Measurements from ENCODE around the gene KRTAP10-12.

Gene KRTAP10-12

DNA sequence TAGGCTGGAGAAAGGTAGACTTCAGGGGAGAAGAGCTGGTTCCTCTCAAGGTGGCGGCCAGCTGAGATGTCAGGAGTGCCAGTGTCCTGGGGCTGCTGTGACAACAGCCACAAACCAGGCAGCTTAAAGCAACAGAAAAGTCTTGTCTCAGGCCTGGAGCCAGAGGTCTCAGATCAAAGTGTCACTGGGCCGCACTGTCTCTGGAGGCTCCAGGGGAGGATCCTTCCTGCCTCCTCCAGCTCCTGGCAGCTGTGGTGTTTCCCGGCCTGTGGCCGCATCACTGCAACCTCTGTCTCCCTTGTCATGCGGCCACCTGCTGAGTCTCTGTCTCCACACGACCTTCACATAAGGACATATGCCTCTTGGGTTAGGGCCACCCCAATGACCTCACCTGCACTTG, 38.8 kb downstream of the KRTAP10-12 start:
- DNase-seq (ENCODE audit: low read depth) = no peak
- TF ChIP-seq, protein P1, sequence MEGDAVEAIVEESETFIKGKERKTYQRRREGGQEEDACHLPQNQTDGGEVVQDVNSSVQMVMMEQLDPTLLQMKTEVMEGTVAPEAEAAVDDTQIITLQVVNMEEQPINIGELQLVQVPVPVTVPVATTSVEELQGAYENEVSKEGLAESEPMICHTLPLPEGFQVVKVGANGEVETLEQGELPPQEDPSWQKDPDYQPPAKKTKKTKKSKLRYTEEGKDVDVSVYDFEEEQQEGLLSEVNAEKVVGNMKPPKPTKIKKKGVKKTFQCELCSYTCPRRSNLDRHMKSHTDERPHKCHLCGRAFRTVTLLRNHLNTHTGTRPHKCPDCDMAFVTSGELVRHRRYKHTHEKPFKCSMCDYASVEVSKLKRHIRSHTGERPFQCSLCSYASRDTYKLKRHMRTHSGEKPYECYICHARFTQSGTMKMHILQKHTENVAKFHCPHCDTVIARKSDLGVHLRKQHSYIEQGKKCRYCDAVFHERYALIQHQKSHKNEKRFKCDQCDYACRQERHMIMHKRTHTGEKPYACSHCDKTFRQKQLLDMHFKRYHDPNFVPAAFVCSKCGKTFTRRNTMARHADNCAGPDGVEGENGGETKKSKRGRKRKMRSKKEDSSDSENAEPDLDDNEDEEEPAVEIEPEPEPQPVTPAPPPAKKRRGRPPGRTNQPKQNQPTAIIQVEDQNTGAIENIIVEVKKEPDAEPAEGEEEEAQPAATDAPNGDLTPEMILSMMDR (IDR thresholded peaks at IDR 0.05; ENCODE audit: insufficient read depth, low read depth, low read length, missing control alignments) = no peak
- H3K4me3 ChIP-seq (ENCODE audit: low read depth, low read length) = no peak overlapping the region

- DNase-seq (ENCODE audit: low read depth) = no peak
- no peak overlapping the region for H3K4me3 ChIP-seq (ENCODE audit: low read depth, low read length)
- TF ChIP-seq, protein P1 (IDR thresholded peaks at IDR 0.05; ENCODE audit: insufficient read depth, low read depth, low read length, missing control alignments) = no peak
Measured at GRCh38 chr21:44736291-44737004, 39.5 kb downstream of the KRTAP10-12 start.

DNA sequence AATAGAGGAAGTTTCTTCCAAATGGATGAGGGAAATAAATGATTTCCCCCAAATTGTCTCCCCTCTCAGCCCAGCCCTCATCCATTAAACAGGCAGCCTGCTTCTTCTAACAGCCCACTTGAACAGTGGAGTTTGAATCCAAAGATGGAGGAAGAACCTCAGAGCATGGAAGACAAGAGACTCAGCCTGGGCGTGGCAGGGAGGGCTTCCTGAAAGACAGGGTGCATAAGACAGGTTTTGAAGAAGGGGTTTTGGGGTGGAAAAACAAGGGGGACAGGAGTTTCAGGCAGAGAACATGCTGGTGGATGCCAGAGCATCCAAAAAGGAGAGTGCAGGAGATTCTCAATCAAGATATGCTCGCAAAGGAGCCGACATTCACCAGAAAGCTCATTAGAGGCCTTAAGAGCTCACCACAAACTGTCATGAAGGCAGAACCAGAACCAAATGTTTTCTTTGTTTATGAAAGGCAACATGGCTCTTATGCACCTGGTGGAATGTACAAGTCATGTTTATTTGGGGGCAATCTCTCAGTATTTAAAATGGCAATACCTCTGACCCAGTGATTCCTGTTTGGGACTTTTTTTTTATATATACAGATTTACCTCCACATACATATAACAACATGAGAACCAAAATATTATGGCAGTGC, 40.9 kb downstream of the KRTAP10-12 start:
- no peak overlapping the region for H3K4me3 ChIP-seq (ENCODE audit: low read depth, low read length)
- no peak for DNase-seq (ENCODE audit: low read depth)
- TF ChIP-seq, protein P1 (IDR thresholded peaks at IDR 0.05; ENCODE audit: insufficient read depth, low read depth, low read length, missing control alignments) = no peak

- TF ChIP-seq, protein P1 (IDR thresholded peaks at IDR 0.05; ENCODE audit: insufficient read depth, low read depth, low read length, missing control alignments) = no peak
- DNase-seq (ENCODE audit: low read depth) = no peak
- H3K4me3 ChIP-seq (ENCODE audit: low read depth, low read length) = no peak overlapping the region
Measured at GRCh38 chr21:44738621-44739020, 41.6 kb downstream of the KRTAP10-12 start.

GRCh38 chr21:44739316-44739715, 42.3 kb downstream of the KRTAP10-12 start:
- TF ChIP-seq, protein P1 (IDR thresholded peaks at IDR 0.05; ENCODE audit: insufficient read depth, low read depth, low read length, missing control alignments) = no peak
- H3K4me3 ChIP-seq (ENCODE audit: low read depth, low read length) = no peak overlapping the region
- DNase-seq (ENCODE audit: low read depth) = no peak

DNA sequence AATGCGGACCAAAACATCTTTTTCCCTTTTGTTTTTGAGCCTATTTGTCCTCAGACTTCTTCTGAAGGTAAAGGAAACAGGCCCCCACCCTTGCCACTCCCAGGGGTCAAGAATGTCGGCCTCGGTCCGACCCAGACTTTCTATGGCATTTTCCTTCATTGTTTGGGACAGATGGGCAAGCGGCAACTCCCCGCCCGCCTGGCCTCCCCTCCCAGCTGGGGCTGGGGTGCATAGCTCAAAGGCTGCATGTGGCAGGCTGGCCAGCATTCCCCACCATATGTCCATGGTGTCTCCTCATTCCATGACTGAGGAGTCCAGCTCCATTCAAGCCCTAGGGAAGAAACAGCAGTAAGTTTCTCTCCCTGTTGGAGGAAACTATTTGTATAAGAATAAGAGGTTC, 43.8 kb downstream of the KRTAP10-12 start:
- no peak for DNase-seq (ENCODE audit: low read depth)
- TF ChIP-seq, protein P1 (IDR thresholded peaks at IDR 0.05; ENCODE audit: insufficient read depth, low read depth, low read length, missing control alignments) = no peak
- no peak overlapping the region for H3K4me3 ChIP-seq (ENCODE audit: low read depth, low read length)

Data from GM12865 (cell line).